Stimulated activated CD8-positive, alpha-beta memory T cell treated with anti-CD3 and anti-CD28 coated beads, Interleukin-4, amount 100 ng/mL, for 1 hour (primary cell): ENCODE results near the gene FBXO41.

Source experiments
- DNase-seq, 2 donors: peaks; one replicate each; pipeline ENCODE4 v3.0.0-alpha.2; 2020; ENCODE audit warnings: low read depth in 2 of 2, low spot score in 1 of 2

The FBXO41 gene

DNA sequence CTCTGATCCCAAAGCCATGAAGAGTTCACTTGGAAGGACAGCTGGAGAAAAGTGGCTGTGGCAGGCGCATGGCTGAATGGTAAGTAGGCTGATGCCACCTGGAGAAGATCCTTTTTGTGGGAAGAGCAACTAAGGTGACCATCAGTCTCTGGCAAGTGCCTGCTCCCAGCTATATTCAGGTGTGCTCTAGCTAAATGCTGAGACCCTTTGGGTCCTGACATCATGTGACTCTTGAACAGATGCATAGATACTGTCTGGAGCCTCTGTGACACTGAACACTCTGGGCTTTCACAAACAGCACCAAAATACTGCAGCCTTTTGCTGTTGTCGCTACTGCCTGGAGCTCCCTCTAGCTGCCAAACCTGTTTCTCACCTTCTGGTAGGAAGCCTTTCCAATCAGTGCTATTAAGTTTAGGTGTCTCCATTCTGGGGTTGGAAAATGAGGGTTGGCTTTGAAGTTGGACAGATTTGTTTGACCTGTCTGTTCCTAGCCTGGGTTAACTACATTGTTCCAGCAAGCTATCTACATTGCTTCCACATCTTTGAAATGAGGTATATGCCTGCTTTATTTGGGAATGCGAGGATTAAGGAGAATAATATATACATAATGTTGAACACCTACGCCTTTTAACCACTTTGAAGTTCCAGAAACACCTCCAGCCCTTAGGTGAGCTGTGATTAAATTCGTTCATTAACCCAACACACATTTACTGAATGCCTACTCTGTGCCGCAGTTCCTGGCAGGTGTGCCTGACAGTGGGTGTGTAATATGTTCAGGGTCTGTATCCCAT is 6.0 kb upstream of the FBXO41 start:
- DNase-seq: no peak

DNA sequence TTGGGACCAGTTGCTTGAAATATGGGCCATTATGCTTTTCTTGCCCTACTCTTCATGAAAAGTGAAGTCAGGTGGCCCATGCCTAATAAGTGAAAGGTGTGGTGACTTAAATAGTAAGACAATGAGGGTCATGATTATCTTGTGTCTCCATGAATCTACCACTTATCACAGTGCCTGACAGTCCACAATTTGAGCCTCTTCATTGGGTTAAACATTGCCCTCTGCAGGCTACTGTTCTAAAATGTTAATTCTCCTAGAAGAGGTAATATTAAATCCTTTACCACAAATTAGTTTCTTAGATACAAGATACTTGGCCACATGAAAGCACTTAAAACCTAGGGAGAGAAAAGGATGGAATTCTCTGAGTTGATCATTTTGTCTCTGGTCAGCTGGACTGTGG is 5.0 kb upstream of the FBXO41 start:
- no peak for DNase-seq

DNA sequence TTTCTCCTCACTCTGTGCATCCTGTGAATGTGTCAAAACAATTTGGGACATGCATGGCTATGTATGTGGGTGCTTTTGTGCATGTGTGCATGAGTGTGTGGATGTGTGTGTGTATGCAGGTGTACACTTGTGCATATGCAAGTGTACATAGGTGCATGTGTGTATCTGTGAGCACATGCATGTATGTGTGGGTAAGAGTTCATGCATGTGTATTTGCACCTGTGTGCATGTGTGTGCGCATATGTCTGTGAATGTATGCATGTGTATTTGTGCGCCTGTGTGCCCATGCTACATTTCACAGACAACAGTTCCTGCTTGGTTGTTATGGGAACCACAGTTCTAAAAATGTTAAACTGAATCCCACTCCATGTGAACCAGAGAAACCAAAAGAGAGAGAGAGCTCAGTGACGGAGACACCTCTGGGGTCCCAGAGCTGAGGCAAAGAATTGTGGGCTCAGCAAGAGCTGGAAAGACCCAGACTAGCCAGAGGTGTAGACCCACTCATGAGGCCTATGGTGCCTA is 1.9 kb upstream of the FBXO41 start:
- DNase-seq: no peak

DNA sequence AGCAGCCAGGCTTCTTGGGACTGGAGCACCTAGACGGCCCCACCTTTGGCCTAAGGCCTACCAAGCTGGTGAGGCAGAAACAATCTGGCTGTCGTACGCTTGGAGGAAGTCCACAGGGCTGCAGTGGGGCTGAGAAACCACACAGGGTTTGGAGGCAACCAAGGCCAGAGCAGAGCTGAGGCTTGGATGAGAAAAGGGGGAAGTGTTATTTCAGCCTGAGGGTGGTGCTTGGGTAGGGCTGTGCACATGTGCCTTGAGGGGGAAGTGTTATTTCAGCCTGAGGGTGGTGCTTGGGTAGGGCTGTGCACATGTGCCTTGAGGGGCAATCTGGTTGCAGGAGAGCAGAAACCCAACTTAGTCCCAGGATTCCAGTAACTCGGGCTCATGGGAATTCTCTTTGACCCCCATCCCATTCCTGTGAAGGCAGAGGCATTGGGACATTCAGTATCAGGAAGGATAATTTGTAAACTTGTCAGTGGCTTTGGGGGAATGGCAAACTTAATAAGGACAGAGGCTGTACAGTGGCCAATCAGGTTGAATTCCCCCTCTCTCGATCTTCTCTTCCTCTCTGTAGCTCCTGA is 971 bp upstream of the FBXO41 start:
- no peak for DNase-seq

DNA sequence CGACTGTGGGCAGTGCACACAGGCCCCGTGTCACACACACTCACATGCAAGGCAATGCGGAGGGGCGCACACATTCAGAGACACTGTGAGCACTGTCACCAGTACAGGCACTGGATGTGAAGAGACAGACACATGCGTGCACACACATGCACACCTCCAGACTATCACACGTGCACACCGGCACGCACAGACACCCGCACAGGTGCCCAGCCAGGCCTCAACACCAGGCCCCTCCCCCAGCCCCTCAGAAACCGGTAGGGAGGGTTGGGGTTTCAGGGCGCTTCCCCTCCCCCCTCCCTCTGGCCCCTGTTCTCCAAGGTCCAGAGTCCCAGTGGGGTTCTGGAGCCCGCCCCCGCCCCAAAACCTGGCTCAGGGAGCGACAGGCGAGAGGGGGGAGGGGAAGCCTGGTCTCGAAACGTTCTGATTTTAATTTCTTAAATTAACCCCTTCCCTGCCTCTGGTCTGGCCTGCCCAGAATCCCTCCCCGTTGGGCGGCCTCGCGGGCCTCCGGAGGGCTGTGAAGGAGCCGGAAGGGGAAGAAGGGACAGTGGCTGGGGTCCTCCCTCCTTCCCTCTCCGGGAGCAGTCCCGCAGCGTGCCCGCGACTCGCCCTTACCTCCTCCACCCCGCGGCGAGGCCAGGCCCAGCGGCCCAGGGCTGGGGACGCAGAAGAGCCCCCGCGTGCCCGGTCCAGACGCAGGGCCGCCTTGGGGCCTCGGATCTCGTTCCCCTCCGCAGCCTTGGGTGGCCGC is 558 bp downstream of the FBXO41 start:
- DNase-seq: no peak

DNA sequence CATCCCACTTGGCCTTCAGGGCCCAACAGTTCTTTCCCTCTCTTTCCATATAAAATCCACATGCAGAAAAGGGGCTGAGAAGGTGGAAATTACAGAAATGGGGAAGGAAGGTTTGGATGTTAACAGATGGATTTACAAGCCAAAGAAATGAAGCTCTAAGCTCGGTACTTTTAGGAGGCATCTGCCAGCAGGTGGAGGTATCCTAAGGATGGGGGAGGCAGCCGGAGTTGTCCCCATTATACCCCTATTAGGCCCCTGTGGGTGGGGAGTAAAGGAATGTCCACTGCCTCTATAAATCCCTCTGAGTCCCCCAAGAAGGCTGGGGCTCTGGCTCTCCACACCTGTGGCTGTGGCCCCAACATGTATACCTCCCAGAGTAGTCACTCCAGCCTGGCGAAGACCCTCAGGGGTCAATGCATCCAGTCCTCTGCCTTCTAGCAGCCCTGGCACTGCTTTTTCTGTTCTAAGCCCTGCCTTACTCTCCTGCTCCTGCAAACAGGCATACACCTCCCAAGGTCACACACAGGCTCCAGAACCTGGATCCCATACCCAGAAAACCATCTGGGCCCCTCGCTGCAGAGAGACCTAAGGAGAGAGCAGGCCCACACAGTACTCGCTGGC is 1.2 kb downstream of the FBXO41 start:
- no peak for DNase-seq

DNA sequence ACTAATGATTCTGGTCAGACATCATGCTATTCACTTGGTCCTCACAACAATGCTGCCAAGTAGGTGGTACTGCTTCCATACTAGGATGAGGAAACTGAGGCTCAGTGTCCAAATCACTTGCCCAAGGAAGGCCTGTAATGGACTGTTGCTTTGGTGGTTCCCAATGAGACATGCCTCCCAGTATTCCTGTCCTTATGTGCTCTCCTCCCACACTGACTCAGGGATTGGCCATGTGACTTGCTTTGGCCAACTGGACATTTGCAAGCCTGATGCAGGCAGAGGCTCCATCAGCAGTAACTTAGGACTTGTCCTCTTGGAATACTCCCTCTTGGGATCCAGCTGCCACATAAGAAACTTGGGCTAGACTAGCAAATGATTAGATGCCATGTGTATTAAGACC is 3.0 kb downstream of the FBXO41 start:
- no peak for DNase-seq

DNA sequence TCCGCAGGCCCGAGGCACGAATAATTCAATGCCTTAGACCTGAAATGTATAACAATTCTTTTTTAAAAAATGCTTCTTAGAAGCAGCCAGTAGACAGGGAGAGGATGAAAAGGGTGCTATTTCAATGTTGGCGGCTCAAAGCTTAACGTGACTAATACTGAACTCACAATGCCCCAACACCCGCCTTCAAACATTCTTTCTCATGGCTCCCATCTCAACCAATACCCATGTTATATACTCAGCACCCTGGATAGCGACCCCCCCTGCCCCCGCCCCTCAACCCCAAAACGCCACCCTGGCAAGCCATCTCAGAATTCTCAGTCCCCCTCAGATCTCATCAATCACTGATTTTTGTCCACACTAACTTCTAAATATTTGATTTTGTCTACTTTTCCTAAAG is 4.4 kb downstream of the FBXO41 start:
- no peak for DNase-seq

DNA sequence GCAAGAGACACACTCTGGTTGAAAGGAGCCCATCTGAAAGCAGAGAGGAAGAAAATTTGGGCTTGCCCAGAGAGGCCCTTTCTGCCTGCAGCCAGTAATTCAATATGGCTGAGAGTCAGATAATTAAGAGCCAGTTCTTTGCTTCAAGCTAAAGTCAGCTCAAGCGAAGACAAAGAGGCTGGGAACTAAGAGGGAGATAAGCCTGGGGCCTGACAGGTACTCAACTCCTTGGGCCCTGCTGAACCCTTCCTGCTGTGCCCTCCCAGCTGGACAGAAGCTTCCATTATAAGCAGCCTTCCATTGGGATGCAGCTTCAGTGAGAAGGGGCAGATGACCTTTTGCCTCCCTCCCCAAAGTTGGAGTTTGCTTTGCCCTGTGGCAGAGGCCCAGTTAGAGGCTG is 12.0 kb downstream of the FBXO41 start:
- DNase-seq: no peak

DNA sequence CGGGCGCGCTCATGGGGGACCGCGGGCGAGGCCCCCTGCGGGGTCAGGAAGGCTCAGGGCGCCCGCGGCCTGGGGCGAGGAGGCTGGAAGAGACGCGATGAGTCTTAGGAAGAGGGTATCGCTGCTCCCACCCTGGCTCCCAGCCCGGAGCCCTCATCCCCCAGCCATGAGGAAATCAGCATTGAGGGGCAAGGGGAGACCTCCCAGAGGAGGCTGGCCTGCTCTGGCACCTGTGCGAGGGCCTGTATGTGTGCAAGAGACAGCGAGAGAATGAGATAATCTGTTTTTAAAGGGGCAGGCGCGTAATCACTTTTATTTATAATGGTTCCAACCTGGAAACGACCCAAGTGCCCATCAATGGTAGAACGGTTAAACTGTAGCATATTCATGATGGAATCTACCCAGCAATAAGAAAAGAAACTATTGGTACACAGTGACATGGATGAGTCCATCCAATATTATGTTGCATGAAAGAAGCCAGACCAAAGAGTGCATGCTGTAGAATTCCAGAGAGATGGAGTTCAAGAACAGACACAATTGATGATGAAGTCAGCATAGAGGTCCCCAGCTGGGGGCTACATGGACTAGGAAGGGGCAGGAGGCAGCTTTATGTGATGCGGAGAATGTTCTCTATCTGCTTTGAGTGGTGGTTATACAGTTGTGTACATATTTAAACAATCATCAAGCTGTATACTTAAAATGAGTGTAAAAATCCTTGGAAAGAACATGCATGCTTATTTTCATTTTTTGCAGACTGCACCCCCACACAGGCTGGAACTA is 14.4 kb downstream of the FBXO41 start:
- no peak for DNase-seq

DNA sequence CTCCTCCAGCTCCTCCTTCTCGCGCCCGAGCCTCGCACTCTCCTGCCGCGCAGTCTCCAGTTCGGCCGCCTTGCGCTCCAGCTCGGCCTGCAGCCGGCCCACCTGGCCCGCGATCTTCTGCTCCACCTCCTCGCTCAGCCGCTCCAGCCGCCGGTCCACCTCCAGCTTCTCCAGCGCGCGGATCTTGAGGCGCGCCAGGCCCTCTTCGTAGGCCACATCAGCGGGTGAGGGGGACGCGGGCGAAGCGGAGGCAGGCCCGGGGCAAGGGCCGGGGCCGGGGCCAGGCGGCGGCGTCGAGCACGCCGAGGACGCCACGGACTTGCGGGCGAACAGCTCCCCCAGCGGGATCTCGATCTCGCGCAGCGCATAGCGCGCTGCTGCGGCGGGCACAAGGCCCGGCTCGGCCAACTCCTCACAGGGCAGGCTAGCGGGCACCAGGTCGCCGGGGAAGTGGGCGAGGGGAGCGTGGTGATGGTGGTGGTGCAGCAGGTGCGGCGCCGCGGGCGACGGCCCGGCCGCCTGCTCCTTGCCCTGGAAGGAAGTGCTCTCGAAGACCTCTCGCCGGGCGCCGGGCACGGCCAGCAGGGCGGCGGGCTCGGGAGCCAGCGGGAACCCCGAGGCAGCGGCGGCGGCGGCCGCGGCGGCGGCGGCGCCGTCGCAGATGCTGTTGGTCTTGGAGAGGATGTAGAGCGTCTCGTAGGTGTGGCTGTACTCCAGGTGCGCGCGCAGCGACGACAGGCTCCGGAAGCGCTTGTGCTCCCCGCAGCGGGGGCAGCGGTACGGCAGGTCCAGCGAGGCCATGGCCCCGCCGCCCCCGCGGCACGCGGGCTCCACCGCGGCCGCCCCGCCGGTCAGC is 15.2 kb downstream of the FBXO41 start:
- peak; percentile 46 to 47 for DNase-seq

DNA sequence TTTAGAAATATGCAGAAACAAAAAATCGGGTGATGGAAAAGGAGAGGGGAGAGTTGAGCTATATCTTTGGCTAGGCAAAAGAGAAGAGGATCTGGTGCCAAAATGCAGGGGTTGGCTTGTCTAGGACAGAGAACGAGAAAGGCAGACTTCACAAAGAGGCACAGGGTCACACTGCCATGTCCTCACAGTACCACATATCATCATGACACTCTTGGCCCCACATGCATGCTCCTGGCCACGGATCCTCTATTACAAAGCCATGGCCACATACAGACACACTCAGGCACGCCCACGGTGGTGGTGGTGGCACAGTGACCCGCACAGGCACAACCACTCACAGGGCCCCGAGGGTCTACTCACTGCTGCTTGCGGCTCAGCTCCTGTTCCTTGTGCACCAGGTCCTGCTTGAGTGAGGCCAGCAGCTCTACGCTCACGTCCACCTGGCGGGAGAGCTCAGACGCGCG is 15.9 kb downstream of the FBXO41 start:
- DNase-seq: no peak

DNA sequence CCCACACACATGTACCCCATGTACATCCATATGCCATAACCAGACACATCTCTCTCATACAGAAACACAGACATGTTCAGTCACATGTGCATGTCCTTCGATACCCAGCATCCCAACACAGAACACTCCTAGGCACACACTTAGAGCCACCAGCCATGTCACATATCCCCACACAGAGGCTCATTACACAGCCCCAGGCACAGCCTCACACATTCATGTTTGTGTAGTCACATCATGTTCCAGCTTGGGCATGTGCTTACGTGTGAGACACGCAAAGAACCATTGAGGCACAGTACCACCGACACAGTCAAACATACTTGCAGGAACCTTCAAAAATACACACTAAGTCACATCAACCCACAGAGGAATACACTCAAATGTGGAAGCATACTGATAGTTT is 17.3 kb downstream of the FBXO41 start:
- DNase-seq: no peak

DNA sequence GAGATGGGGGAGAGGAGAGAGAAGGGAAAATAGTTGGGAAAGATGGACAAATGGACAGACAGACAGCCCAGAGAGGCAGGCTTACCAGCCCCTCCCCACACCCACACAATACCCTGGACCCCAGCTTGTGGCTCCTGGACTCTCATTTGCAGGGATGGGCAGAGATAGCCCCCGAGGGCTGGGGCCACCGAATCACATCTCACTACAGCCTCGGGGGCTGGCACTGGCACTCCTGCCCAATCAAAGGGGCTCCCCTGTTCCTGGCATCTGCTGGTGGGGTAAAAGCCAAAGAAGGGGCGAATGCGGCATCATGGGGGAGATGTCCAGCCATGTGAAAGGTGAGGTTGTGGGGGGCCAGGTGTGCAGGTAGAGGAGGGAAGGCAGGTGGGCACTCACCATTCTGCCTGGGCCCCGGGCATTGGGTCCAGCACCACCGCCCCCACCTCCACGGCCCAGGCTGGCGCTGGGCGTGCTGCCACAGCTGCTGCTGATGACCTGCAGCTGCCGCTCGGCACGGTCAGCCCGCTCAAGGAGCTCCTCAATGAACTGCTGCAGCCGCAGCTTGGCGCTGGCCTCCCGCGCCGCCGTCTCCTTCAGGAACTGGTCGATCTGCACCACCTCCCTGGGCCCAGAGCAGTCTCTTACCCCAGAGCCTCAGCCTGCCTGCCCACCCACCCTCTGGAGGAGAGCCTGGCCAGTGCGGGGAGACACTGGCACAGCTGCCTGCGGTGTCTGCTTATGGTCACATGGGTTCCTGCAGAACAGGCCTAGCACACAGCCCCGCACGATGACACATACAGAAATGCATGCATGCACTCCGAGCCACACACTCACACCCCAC is 18.0 kb downstream of the FBXO41 start:
- no peak for DNase-seq

DNA sequence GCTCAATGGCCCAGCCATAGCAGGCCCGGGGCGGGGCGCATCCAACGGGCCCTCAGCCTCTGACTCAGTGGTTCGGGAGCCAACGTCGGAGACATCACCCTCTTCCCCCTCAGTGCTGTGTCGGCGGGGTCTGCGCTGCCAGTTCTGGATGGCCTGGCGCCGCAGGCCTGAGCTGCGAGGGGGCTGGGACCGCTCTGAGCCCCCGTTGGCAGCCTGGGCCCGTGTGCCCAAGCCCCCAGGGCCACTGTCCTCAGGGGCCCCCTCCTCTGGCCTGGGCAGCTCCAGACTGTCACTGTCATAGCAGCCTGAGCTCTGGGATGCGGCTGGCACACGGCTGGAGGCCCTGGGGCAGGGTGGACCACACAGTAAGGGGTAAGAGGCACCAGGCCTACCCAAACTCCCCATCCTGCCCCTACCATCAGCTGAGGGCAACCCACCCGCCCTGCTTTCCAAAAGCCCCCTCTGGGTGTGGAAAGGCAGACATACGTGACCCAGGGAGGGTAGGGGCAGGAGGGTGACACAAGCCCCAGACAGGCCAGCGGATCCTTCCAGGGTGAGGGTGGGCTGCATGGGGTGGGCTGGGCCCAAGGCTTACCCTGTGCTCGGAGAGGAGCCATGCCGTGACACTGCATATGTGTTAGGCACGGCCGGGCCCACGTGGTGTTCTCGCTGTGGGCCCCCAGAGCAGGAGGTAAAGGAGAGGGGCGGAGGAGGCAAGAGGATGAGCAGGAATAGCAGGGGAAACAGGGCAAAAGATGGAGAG is 18.8 kb downstream of the FBXO41 start:
- no peak for DNase-seq

DNA sequence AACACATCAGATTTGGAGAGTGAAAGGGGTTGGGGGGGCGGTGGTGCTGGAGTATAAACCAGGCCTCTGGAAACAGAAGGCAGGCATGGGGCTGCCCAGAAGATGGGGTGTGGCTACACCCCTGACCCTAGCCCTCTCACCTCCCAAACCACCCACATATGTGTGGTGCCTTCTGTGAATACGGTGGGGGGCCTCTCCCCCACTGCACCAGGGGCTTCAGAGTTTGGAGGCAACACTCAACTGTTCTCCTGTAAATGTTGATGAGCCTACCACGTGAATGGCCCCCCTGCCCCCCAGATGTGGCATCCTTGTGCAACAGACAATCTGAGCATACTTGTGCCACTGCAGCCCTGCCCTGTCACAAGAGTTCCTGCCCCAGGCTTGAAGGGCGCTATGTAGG is 19.5 kb downstream of the FBXO41 start:
- DNase-seq: no peak

DNA sequence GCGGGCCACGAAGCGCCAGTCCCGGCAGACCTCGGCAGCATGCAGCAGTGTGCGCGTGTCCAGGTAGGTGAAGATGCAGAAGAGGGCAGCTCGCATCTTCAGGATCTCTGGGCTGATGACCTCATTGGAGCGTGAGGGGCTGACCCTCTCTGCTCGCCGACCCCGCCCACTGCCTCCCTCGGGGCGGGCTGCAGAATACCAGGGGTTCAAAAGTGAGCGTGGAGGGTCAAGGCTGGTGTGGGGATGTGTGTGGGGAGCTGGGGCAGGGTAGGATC is 20.0 kb downstream of the FBXO41 start:
- DNase-seq: no peak

DNA sequence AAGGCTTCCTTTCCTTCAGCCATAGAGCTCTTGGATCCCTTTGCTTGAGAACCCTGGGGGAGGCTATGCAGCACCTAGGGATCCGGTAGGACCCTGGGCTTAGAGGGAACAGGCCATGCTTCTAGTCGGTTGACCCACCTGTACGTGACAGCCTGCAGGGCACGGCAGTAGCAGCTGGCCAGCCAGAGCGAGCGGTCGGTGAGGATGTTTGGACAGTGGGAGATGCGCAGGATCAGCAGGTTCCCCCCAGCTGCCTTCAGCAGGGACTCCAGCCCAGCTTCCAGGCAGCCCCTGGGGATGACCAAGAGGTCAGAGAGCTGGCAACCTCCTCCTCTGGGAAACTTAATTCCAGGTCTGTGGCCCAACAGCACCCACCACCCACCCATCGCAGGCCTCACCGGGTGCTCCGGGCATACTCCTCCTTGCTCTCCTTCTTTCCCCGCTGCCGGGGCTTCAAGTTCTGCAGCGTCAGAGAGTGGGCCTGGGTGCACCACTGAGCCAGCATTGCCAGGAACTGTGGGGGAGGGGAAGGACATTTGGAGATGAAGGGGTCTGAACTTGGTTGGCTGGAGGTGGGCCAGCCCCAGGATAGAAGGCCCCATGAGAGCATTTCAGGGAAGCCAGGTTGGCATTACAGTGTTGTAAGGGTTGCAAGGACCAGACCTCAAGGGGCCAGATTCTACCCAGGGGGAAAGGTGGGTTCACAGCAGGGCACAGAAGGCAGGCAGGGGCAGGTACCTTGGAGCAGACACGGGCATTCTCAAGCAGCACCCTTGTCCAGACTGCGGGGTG is 20.5 kb downstream of the FBXO41 start:
- no peak for DNase-seq
